Activated B cell treated with CpG ODN at 0.5 μM for 24 hours (primary cell): ENCODE measurements around the gene PCDHB10. TPM values are rescaled to one million over a fixed set of nuclear protein-coding genes. Genes with fewer than 3 reads are reported as not detected.
"Not testable (repeated sequence)": the region's sequence is repeated elsewhere in the genome, so short reads cannot be mapped to it uniquely, and the experiment has no call there.

Experiments used
- ATAC-seq: fragments of 200-7000 bp; cut with Tn5 transposase; one replicate; pipeline ENCODE4 v1.10.0; 2021; ENCODE audit warnings: low read depth, mild to moderate bottlenecking, moderate library complexity
- CTCF ChIA-PET: fragments of 350-600 bp; sonication (Branson Sonifier 250); formaldehyde crosslinking; loops from one replicate; lab custom pipeline; 2021; ENCODE audit warnings: antibody characterized with exemption; lab: Charles Lee
- POLR2A ChIA-PET: fragments of 350-600 bp; sonication (Branson Sonifier 250); formaldehyde crosslinking; loops from one replicate; lab custom pipeline; 2021; ENCODE audit warnings: antibody characterized with exemption; lab: Charles Lee
- DNase-seq: peaks from one replicate; pipeline ENCODE4 v3.0.0; 2022
- H3K27ac Mint-ChIP-seq: one replicate; pipeline ENCODE4 v1.8.0; 2020; ENCODE audit warnings: mixed read lengths
- H3K27me3 Mint-ChIP-seq: one replicate; pipeline ENCODE4 v1.8.0; 2021; ENCODE audit warnings: mixed read lengths
- H3K36me3 Mint-ChIP-seq: one replicate; pipeline ENCODE4 v1.8.0; 2021; ENCODE audit warnings: low read depth, mixed read lengths
- H3K4me1 Mint-ChIP-seq: one replicate; pipeline ENCODE4 v1.8.0; 2021; ENCODE audit warnings: mixed read lengths
- H3K4me3 Mint-ChIP-seq: one replicate; pipeline ENCODE4 v1.8.0; 2020; ENCODE audit warnings: mild to moderate bottlenecking, mixed read lengths
- H3K9me3 Mint-ChIP-seq: one replicate; pipeline ENCODE4 v1.8.0; 2020; ENCODE audit warnings: mixed read lengths
- intact Hi-C: fragments of 100-400 bp; cut with micrococcal nuclease; formaldehyde crosslinking; loops from one replicate; pipeline ENCODE4 v1.15.1; 2024
- total RNA-seq: library from RNA; stranded (reverse); gene quantifications from 2 replicates; pipeline ENCODE4 v1.2.3, GENCODE V29; 2022
- TF ChIP-seq, protein P1 (sequence below): fragments of 200-600 bp; IDR thresholded peaks from one replicate; pipeline ENCODE4 v1.8.0; 2022; ENCODE audit warnings: antibody characterized with exemption, mild to moderate bottlenecking

The PCDHB10 gene
- total RNA-seq, 1 donor from 2014 or later: not detected

GRCh38 chr5:141196363-141196762 is 4.2 kb downstream of the PCDHB10 start:
- ChIA-PET CTCF (no interaction called here), POLR2A (no interaction called here)

GRCh38 chr5:141199359-141200235 is 7.4 kb downstream of the PCDHB10 start, which contains the start of gene PCDHB11:
PCDHB11 (plus strand) TSS chr5:141199627; CDS start chr5:141199775, 148 bp downstream.
- ATAC-seq (no peak), DNase-seq (no peak)
- Mint-ChIP-seq H3K4me1 (no peaks in the 10 kb centered on the region), H3K27me3 (peaks cover 7% of the 10 kb centered on the region), H3K9me3 (peaks cover 33% of the 10 kb centered on the region), H3K4me3 (no peak within 1 kb of the TSS), H3K27ac (no peak within 1 kb of the TSS), H3K36me3 (peaks cover 2% of the 10 kb centered on the region)
- TF ChIP-seq, protein P1, sequence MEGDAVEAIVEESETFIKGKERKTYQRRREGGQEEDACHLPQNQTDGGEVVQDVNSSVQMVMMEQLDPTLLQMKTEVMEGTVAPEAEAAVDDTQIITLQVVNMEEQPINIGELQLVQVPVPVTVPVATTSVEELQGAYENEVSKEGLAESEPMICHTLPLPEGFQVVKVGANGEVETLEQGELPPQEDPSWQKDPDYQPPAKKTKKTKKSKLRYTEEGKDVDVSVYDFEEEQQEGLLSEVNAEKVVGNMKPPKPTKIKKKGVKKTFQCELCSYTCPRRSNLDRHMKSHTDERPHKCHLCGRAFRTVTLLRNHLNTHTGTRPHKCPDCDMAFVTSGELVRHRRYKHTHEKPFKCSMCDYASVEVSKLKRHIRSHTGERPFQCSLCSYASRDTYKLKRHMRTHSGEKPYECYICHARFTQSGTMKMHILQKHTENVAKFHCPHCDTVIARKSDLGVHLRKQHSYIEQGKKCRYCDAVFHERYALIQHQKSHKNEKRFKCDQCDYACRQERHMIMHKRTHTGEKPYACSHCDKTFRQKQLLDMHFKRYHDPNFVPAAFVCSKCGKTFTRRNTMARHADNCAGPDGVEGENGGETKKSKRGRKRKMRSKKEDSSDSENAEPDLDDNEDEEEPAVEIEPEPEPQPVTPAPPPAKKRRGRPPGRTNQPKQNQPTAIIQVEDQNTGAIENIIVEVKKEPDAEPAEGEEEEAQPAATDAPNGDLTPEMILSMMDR: no peak
- intact Hi-C loops: no loop called here
- ChIA-PET CTCF (no interaction called here), POLR2A (no interaction called here)

More at GRCh38 chr5:141196363-141196762, 4.2 kb downstream of the PCDHB10 start:
- Mint-ChIP-seq H3K4me3 (no peak overlapping the region), H3K36me3 (peaks cover 4% of the 10 kb centered on the region), H3K27ac (no peak overlapping the region), H3K27me3 (peaks cover 24% of the 10 kb centered on the region), H3K9me3 (peaks cover 37% of the 10 kb centered on the region), H3K4me1 (no peaks in the 10 kb centered on the region)
- TF ChIP-seq, protein P1: no peak
- no peak for DNase-seq
- no peak for ATAC-seq
- intact Hi-C loops: no loop called here

DNA sequence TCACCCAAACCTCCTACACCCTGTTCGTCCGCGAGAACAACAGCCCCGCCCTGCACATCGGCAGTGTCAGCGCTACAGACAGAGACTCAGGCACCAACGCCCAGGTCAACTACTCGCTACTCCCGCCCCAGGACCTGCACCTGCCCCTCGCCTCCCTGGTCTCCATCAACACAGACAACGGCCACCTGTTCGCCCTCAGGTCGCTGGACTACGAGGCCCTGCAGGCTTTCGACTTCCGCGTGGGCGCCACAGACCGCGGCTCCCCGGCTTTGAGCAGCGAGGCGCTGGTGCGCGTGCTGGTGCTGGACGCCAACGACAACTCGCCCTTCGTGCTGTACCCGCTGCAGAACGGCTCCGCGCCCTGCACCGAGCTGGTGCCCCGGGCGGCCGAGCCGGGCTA is 9.0 kb downstream of the PCDHB10 start:
- H3K27ac Mint-ChIP-seq, H3K27me3 Mint-ChIP-seq, H3K4me3 Mint-ChIP-seq, POLR2A ChIA-PET, H3K36me3 Mint-ChIP-seq, H3K4me1 Mint-ChIP-seq, intact Hi-C loops, ATAC-seq, CTCF ChIA-PET, DNase-seq: not testable (repeated sequence)
- H3K9me3 Mint-ChIP-seq: peaks cover 30% of the 10 kb centered on the region

GRCh38 chr5:141201646-141202045 is 9.5 kb downstream of the PCDHB10 start:
- H3K9me3 Mint-ChIP-seq: peaks cover 25% of the 10 kb centered on the region
- H3K27me3 Mint-ChIP-seq, POLR2A ChIA-PET, DNase-seq, H3K4me3 Mint-ChIP-seq, H3K36me3 Mint-ChIP-seq, CTCF ChIA-PET, intact Hi-C loops, H3K4me1 Mint-ChIP-seq, ATAC-seq, H3K27ac Mint-ChIP-seq: not testable (repeated sequence)

DNA sequence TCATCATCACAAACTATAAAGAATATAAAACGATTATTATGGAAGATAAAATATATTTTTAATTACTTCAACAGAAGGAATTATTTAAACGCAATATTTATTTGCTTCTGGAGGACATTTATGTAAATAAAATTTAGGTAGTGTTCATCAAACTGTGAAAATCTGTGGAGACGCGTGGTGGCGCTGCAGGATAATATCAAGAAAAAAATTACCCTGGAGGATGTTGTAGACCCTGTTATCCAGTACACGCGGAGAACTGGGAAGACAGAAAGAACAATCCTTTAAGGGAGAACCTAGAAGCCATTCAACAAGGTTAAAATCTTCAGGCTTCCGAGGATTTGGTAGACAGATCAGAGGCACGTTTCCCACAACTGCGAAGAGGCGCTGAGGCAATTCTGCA is 16.3 kb downstream of the PCDHB10 start, which contains the start of gene PCDHB12:
Gene PCDHB12, plus strand, starts transcription at position 242 of the 400 bp plus-strand sequence. CDS start 189 bp downstream, outside the sequence.
- no peak within 1 kb of the TSS for H3K4me3 Mint-ChIP-seq
- H3K36me3 Mint-ChIP-seq: no peaks in the 10 kb centered on the region
- H3K27me3 Mint-ChIP-seq: peaks cover 36% of the 10 kb centered on the region
- H3K4me1 Mint-ChIP-seq: no peaks in the 10 kb centered on the region
- POLR2A ChIA-PET: no interaction called here
- no peak within 1 kb of the TSS for H3K27ac Mint-ChIP-seq
- TF ChIP-seq, protein P1: no peak
- DNase-seq (no peak), ATAC-seq (no peak)
- CTCF ChIA-PET: interaction anchor here (1.0 kb wide), 1 partner anchor 356 kb away, joined by 3 read pairs; no protein-coding TSS in a partner anchor
- intact Hi-C loops: loop anchor here (1.0 kb wide), 1 partner anchor 356 kb away; no protein-coding TSS in a partner anchor
- H3K9me3 Mint-ChIP-seq: peaks cover 6% of the 10 kb centered on the region

GRCh38 chr5:141210281-141210680 is 18.1 kb downstream of the PCDHB10 start:
- H3K36me3 Mint-ChIP-seq, H3K4me1 Mint-ChIP-seq, ATAC-seq, H3K27ac Mint-ChIP-seq, CTCF ChIA-PET, H3K9me3 Mint-ChIP-seq, DNase-seq, intact Hi-C loops, H3K4me3 Mint-ChIP-seq: not testable (repeated sequence)
- POLR2A ChIA-PET: interaction anchor here (0.5 kb wide), 1 partner anchor 107 kb away, joined by 4 read pairs; no protein-coding TSS in a partner anchor
- H3K27me3 Mint-ChIP-seq: peaks cover 41% of the 10 kb centered on the region

- H3K27ac Mint-ChIP-seq, H3K36me3 Mint-ChIP-seq, ATAC-seq, H3K4me3 Mint-ChIP-seq, CTCF ChIA-PET, DNase-seq, H3K4me1 Mint-ChIP-seq, intact Hi-C loops: not testable (repeated sequence)
- Mint-ChIP-seq H3K27me3 (peaks cover 42% of the 10 kb centered on the region), H3K9me3 (peaks cover 11% of the 10 kb centered on the region)
- POLR2A ChIA-PET: interaction anchor here (0.5 kb wide), 1 partner anchor 106 kb away, joined by 4 read pairs; no protein-coding TSS in a partner anchor
Measured at GRCh38 chr5:141210849-141211248, 18.7 kb downstream of the PCDHB10 start.

- peaks cover 36% of the 10 kb centered on the region for H3K27me3 Mint-ChIP-seq
- CTCF ChIA-PET, H3K4me3 Mint-ChIP-seq, DNase-seq, H3K36me3 Mint-ChIP-seq, intact Hi-C loops, ATAC-seq, H3K27ac Mint-ChIP-seq, POLR2A ChIA-PET, H3K4me1 Mint-ChIP-seq: not testable (repeated sequence)
- peaks cover 15% of the 10 kb centered on the region for H3K9me3 Mint-ChIP-seq
Measured at GRCh38 chr5:141213656-141214339, 21.6 kb downstream of the PCDHB10 start, which contains the start of gene PCDHB13. PCDHB13 (plus strand) TSS chr5:141213919; CDS start chr5:141214124, 205 bp downstream.
